Ishikawa (cell line): Measurements from ENCODE around the gene DHRSX.

Experiments used
- CEBPB ChIP-seq: IDR thresholded peaks from 2 replicates; pipeline ENCODE4 v1.6.1; 2012
- CREB1 ChIP-seq: IDR thresholded peaks from 2 replicates; pipeline ENCODE4 v1.6.1; 2012; ENCODE audit warnings: low read depth
- EGR1 ChIP-seq: IDR thresholded peaks from 2 replicates; pipeline ENCODE4 v1.6.1; 2012
- EP300 ChIP-seq: IDR thresholded peaks from 2 replicates; pipeline ENCODE4 v1.6.1; 2012; ENCODE audit warnings: borderline replicate concordance
- FOXM1 ChIP-seq: IDR thresholded peaks from 2 replicates; pipeline ENCODE4 v1.6.1; 2012; ENCODE audit warnings: low read depth, borderline replicate concordance
- NFIC ChIP-seq: IDR thresholded peaks from 2 replicates; pipeline ENCODE4 v1.6.1; 2012
- RAD21 ChIP-seq: IDR thresholded peaks from 2 replicates; pipeline ENCODE4 v1.6.1; 2012; ENCODE audit warnings: low read depth
- TAF1 ChIP-seq: IDR thresholded peaks from 2 replicates; pipeline ENCODE4 v1.6.1; 2012; ENCODE audit warnings: low read depth, mild to moderate bottlenecking
- TCF12 ChIP-seq: IDR thresholded peaks from 2 replicates; pipeline ENCODE4 v1.6.1; 2012; ENCODE audit warnings: low read depth
- TEAD4 ChIP-seq: IDR thresholded peaks from 2 replicates; pipeline ENCODE4 v1.6.1; 2012
- YY1 ChIP-seq: IDR thresholded peaks from 2 replicates; pipeline ENCODE4 v1.6.1; 2012; ENCODE audit warnings: low read depth
- ZBTB7A ChIP-seq: IDR thresholded peaks from 2 replicates; pipeline ENCODE4 v1.6.1; 2012; ENCODE audit warnings: low read depth
- TF ChIP-seq, protein P1 (sequence below): IDR thresholded peaks from 2 replicates; pipeline ENCODE4 v1.6.1; 2012; ENCODE audit warnings: low read depth, mild to moderate bottlenecking
- TF ChIP-seq, protein P2 (sequence below): IDR thresholded peaks from 2 replicates; pipeline ENCODE4 v1.6.1; 2012
- TF ChIP-seq, protein P3 (sequence below): IDR thresholded peaks from 2 replicates; pipeline ENCODE4 v1.6.1; 2012

DHRSX gene

DNA sequence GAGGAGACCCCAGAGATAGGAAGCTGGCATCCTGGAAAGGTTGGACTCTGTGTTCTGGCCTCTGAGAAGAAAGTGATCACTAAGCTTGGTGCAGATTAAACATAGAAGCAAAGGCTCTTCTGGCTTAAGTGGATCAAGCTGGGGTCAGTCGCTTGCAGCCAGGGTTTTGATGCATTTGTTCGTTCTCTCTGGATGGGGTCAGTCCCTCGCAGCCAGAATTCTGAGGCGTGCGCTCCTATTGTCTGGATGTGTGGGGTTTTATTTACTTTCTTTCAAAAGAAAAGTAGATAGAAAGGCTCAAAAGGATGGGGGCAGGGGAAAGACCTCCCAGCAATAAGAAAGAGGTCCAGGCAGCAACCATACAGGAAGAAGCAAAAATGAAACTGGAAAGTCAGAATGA lies 152.6 kb downstream of the DHRSX start:
- no peak for TF ChIP-seq TEAD4
- TF ChIP-seq NFIC = no peak
- TF ChIP-seq CEBPB = no peak

DNA sequence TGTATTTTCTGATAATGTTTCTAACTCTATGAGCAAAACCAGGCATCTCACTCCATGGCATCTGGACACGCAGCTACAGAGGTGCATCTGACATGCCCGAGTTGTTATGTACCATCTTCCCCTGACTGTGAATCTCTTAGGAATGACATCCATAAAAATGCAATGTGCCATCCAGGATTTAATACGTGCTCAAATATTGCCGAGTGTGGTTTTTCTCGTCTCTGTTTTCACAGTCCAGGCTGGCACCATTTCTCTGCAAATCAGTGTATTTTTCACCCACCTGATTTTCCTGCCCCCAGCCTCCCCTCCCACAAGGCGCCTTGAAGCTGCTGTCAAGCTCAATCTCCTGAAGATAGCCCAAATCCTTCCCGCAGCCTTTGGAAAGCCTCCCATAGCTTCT lies 154.6 kb downstream of the DHRSX start:
- TF ChIP-seq, protein P1, sequence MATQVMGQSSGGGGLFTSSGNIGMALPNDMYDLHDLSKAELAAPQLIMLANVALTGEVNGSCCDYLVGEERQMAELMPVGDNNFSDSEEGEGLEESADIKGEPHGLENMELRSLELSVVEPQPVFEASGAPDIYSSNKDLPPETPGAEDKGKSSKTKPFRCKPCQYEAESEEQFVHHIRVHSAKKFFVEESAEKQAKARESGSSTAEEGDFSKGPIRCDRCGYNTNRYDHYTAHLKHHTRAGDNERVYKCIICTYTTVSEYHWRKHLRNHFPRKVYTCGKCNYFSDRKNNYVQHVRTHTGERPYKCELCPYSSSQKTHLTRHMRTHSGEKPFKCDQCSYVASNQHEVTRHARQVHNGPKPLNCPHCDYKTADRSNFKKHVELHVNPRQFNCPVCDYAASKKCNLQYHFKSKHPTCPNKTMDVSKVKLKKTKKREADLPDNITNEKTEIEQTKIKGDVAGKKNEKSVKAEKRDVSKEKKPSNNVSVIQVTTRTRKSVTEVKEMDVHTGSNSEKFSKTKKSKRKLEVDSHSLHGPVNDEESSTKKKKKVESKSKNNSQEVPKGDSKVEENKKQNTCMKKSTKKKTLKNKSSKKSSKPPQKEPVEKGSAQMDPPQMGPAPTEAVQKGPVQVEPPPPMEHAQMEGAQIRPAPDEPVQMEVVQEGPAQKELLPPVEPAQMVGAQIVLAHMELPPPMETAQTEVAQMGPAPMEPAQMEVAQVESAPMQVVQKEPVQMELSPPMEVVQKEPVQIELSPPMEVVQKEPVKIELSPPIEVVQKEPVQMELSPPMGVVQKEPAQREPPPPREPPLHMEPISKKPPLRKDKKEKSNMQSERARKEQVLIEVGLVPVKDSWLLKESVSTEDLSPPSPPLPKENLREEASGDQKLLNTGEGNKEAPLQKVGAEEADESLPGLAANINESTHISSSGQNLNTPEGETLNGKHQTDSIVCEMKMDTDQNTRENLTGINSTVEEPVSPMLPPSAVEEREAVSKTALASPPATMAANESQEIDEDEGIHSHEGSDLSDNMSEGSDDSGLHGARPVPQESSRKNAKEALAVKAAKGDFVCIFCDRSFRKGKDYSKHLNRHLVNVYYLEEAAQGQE = no peak
- TF ChIP-seq YY1 (no peak), EP300 (no peak), TCF12 (no peak)

DNA sequence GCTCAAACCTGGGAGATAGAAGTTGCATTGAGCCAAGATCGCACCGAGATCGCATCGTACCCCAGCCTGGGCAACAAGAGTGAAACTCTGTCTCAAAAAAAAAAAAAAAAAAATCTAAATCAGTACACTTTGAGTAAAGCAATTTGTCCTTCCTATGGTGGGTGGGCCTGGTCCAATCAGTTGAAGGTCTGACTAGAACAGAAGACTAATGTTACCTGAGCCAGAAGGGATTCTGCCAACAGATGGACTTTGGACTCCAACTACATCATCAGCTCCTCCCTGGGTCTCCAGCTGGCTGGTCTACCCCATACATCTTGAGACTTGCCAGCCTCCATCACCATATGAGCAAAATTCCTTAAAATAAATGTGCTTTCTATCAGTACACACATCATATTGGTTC lies 155.2 kb downstream of the DHRSX start:
- TF ChIP-seq YY1 = no peak
- TF ChIP-seq, protein P2, sequence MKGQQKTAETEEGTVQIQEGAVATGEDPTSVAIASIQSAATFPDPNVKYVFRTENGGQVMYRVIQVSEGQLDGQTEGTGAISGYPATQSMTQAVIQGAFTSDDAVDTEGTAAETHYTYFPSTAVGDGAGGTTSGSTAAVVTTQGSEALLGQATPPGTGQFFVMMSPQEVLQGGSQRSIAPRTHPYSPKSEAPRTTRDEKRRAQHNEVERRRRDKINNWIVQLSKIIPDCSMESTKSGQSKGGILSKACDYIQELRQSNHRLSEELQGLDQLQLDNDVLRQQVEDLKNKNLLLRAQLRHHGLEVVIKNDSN = no peak

DNA sequence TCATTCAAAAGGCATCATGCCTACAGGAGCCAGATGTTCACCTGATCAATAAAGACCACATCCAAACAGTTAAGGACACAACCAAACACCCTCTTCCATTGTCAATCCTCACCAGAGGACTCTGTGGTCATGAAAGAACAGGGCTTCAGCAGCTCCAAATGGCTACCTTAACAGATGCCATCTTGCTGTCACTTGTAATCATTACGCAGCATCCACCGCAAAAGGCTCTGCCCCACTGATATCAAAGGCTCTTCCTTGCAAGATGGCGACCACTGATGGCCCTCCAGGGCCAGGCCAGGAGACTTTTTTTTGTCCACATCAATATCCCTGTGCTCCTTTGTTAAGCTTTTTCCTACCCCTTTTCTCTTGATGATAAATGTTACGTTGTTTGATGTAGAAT lies 157.4 kb downstream of the DHRSX start:
- no peak for TF ChIP-seq NFIC
- TF ChIP-seq, protein P1 = no peak
- no peak for TF ChIP-seq CEBPB
- TF ChIP-seq, protein P2 = no peak
- no peak for TF ChIP-seq ZBTB7A
- TF ChIP-seq YY1 = no peak
- no peak for TF ChIP-seq RAD21

DNA sequence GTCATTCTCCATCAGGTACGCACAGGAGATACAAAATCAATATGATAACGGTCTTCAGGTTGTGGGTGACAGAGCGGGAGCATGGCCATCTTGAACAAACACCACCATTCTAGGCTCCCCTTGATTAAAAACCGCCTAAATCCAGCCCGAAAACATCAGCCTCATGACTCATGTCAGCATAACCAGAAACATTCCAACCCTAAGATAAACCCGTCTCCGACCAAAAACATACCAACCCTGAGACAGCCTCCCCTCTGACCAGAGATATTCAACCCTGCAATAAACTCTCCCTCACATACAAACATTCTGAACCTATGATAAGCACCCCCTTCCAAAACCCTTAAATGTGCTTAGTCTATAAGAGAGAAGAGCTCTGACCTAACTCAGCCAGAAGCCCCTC lies 157.9 kb downstream of the DHRSX start:
- TF ChIP-seq YY1 (no peak), CREB1 (no peak), EGR1 (no peak), FOXM1 (no peak), ZBTB7A (no peak), TCF12 (no peak)
- TF ChIP-seq, protein P1 = no peak

DNA sequence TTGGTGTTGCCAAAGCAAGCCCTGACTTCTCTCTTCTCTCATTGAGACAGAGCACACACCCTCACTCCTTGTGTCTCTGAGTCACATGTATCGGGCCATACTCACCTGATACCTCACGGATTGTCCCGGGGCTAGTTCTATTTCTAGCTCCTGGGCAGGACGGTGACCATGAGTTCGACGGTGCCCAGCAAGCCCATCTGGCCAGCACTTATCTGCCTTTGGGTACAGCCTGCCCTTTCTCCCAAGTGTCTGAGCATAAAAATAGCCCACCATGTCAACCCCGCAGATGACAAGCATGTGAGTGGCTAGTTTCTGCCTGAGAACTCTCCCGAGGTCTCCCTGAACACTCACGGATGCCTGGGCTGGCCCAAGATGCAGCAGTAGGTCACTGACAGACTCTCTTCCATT lies 158.5 kb downstream of the DHRSX start:
- TF ChIP-seq YY1 (no peak), NFIC (no peak), TEAD4 (no peak)
- TF ChIP-seq, protein P3, sequence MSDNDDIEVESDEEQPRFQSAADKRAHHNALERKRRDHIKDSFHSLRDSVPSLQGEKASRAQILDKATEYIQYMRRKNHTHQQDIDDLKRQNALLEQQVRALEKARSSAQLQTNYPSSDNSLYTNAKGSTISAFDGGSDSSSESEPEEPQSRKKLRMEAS = no peak

DNA sequence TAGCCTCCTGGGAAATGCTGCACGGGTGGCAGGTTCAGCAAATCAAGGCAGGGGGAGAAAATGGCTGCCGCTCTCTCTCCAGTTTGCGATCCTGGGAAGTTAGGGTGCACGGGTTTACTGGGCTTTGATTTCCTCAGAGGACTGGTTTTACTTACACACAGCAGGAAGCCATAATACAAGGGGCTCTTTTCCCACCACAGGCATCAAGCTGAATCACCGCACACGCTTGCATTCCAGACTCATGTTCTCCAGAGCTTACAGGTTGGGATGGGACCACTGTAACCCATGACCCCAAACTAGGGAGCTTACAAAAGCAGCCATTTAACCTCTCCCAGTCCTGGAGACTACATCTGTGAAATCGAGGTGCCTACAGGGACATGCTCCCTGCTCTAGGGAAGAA lies 159.8 kb downstream of the DHRSX start:
- TF ChIP-seq ZBTB7A (no peak), RAD21 (no peak), CEBPB (no peak), EP300 (no peak), YY1 (no peak), TCF12 (no peak), TEAD4 (no peak), EGR1 (no peak), TAF1 (no peak), FOXM1 (no peak), NFIC (no peak), CREB1 (no peak)
- TF ChIP-seq, protein P3 = no peak
- TF ChIP-seq, protein P1 = no peak
- TF ChIP-seq, protein P2 = no peak
